SH-SY5Y (cell line): Measurements from ENCODE around the gene MAPT.

ENCODE experiments used
- GATA2 ChIP-seq: IDR thresholded peaks from 2 replicates; pipeline ENCODE4 v1.6.1; 2011; ENCODE audit warnings: mild to moderate bottlenecking, low read depth, low read length
- GATA3 ChIP-seq: IDR thresholded peaks from 2 replicates; pipeline ENCODE4 v1.6.1; 2011; ENCODE audit warnings: low read depth, mild to moderate bottlenecking, low read length, moderate library complexity

The MAPT gene

GRCh38 chr17:45874151-45874550 is 20.2 kb upstream of the MAPT start:
- TF ChIP-seq GATA3 (no peak), GATA2 (no peak)

GRCh38 chr17:45876539-45876938 is 17.8 kb upstream of the MAPT start:
- TF ChIP-seq GATA3 (no peak), GATA2 (no peak)

GRCh38 chr17:45877467-45877866 is 16.9 kb upstream of the MAPT start:
- TF ChIP-seq GATA2 (no peak), GATA3 (no peak)

- TF ChIP-seq GATA3, result no peak
- no peak for TF ChIP-seq GATA2
Measured at GRCh38 chr17:45883063-45883462, 11.3 kb upstream of the MAPT start.

- TF ChIP-seq GATA2 (no peak), GATA3 (no peak)
Measured at GRCh38 chr17:45886852-45887251, 7.5 kb upstream of the MAPT start.

- TF ChIP-seq GATA2, result no peak
Measured at GRCh38 chr17:45888392-45888791, 6.0 kb upstream of the MAPT start.

GRCh38 chr17:45889579-45889978 is 4.8 kb upstream of the MAPT start:
- TF ChIP-seq GATA3, result no peak
- no peak for TF ChIP-seq GATA2

- TF ChIP-seq GATA2, result no peak
- TF ChIP-seq GATA3, result no peak
Measured at GRCh38 chr17:45893725-45894021, 681 bp upstream of the MAPT start.

GRCh38 chr17:45895304-45895968 is 1.1 kb downstream of the MAPT start:
- TF ChIP-seq GATA2 (peak; percentile 68; the same call in 1 of the 2 replicates), GATA3 (no peak)

GRCh38 chr17:45895969-45896785 is 1.8 kb downstream of the MAPT start:
- TF ChIP-seq GATA3 (no peak), GATA2 (no peak)

- TF ChIP-seq GATA3 (no peak), GATA2 (no peak)
Measured at GRCh38 chr17:45896803-45897693, 2.7 kb downstream of the MAPT start.

GRCh38 chr17:45900136-45900535 is 5.8 kb downstream of the MAPT start:
- TF ChIP-seq GATA3 (no peak), GATA2 (no peak)

- TF ChIP-seq GATA3, result no peak
- no peak for TF ChIP-seq GATA2
Measured at GRCh38 chr17:45900723-45901415, 6.5 kb downstream of the MAPT start.

GRCh38 chr17:45902892-45903346 is 8.6 kb downstream of the MAPT start:
- TF ChIP-seq GATA3 (peak; percentile 93), GATA2 (peak; percentile 98)
